ENCODE data around the gene IMPA2.

Gene IMPA2

GRCh38 chr18:12027046-12027445 is 45.7 kb downstream of the IMPA2 start:
- H3K4me1 ChIP-seq (ENCODE audit: insufficient read depth, low read length, poor library complexity, severe bottlenecking): no peaks in the 10 kb centered on the region
- TF ChIP-seq CTCF (conservative IDR thresholded peaks at IDR 0.05; ENCODE audit: low read length): no peak
- no peak for TF ChIP-seq EZH2phosphoT487 (IDR thresholded peaks at IDR 0.05; ENCODE audit: borderline replicate concordance)
- H4K20me1 ChIP-seq (ENCODE audit: insufficient read depth, low read length, poor library complexity, severe bottlenecking): no peaks in the 10 kb centered on the region
- no peaks in the 10 kb centered on the region for H3F3A ChIP-seq (ENCODE audit: low read depth)
- no peak overlapping the region for H3K4me3 ChIP-seq (ENCODE audit: low read length, poor library complexity, severe bottlenecking)
- no peak overlapping the region for H3K9ac ChIP-seq (ENCODE audit: low read depth, low read length, poor library complexity, severe bottlenecking)
- no peaks in the 10 kb centered on the region for H3K27me3 ChIP-seq (ENCODE audit: insufficient read depth, low read length, poor library complexity, severe bottlenecking)
- H3K9me3 ChIP-seq (ENCODE audit: insufficient read depth, low read depth, low read length): no peaks in the 10 kb centered on the region
- H3K9me2 ChIP-seq (replicated peaks; ENCODE audit: low read depth, low read length): no peaks in the 10 kb centered on the region
- H3K79me2 ChIP-seq (ENCODE audit: insufficient read depth, low read length): no peaks in the 10 kb centered on the region
- H3K4me2 ChIP-seq (ENCODE audit: low read depth, low read length, poor library complexity, severe bottlenecking): no peak overlapping the region
- H3K36me3 ChIP-seq (ENCODE audit: insufficient read depth, low read length): no peaks in the 10 kb centered on the region
- no peak overlapping the region for H2AFZ ChIP-seq (ENCODE audit: low read length)

GRCh38 chr18:12027480-12027879 is 46.2 kb downstream of the IMPA2 start:
- Histone ChIP-seq H3K4me3 (ENCODE audit: low read length, poor library complexity, severe bottlenecking) (no peak overlapping the region), H3K36me3 (ENCODE audit: insufficient read depth, low read length) (no peaks in the 10 kb centered on the region), H3K27me3 (ENCODE audit: insufficient read depth, low read length, poor library complexity, severe bottlenecking) (no peaks in the 10 kb centered on the region), H3F3A (ENCODE audit: low read depth) (no peaks in the 10 kb centered on the region), H2AFZ (ENCODE audit: low read length) (no peak overlapping the region), H3K9ac (ENCODE audit: low read depth, low read length, poor library complexity, severe bottlenecking) (no peak overlapping the region), H3K79me2 (ENCODE audit: insufficient read depth, low read length) (no peaks in the 10 kb centered on the region), H3K4me1 (ENCODE audit: insufficient read depth, low read length, poor library complexity, severe bottlenecking) (no peaks in the 10 kb centered on the region), H3K4me2 (ENCODE audit: low read depth, low read length, poor library complexity, severe bottlenecking) (no peak overlapping the region), H3K9me3 (ENCODE audit: insufficient read depth, low read depth, low read length) (no peaks in the 10 kb centered on the region), H3K9me2 (replicated peaks; ENCODE audit: low read depth, low read length) (no peaks in the 10 kb centered on the region), H4K20me1 (ENCODE audit: insufficient read depth, low read length, poor library complexity, severe bottlenecking) (no peaks in the 10 kb centered on the region)
- TF ChIP-seq EZH2phosphoT487 (IDR thresholded peaks at IDR 0.05; ENCODE audit: borderline replicate concordance) (no peak), CTCF (conservative IDR thresholded peaks at IDR 0.05; ENCODE audit: low read length) (no peak)

GRCh38 chr18:12028040-12028628 is 46.8 kb downstream of the IMPA2 start:
- TF ChIP-seq CTCF (conservative IDR thresholded peaks at IDR 0.05; ENCODE audit: low read length): no peak
- TF ChIP-seq EZH2phosphoT487 (IDR thresholded peaks at IDR 0.05; ENCODE audit: borderline replicate concordance): no peak
- H3F3A ChIP-seq (ENCODE audit: low read depth): no peaks in the 10 kb centered on the region
- no peaks in the 10 kb centered on the region for H3K79me2 ChIP-seq (ENCODE audit: insufficient read depth, low read length)
- H3K4me3 ChIP-seq (ENCODE audit: low read length, poor library complexity, severe bottlenecking): no peak overlapping the region
- no peaks in the 10 kb centered on the region for H3K27me3 ChIP-seq (ENCODE audit: insufficient read depth, low read length, poor library complexity, severe bottlenecking)
- no peaks in the 10 kb centered on the region for H3K9me2 ChIP-seq (replicated peaks; ENCODE audit: low read depth, low read length)
- H3K9me3 ChIP-seq (ENCODE audit: insufficient read depth, low read depth, low read length): no peaks in the 10 kb centered on the region
- H2AFZ ChIP-seq (ENCODE audit: low read length): no peak overlapping the region
- no peaks in the 10 kb centered on the region for H3K36me3 ChIP-seq (ENCODE audit: insufficient read depth, low read length)
- no peak overlapping the region for H3K9ac ChIP-seq (ENCODE audit: low read depth, low read length, poor library complexity, severe bottlenecking)
- no peaks in the 10 kb centered on the region for H3K4me1 ChIP-seq (ENCODE audit: insufficient read depth, low read length, poor library complexity, severe bottlenecking)
- no peak overlapping the region for H3K4me2 ChIP-seq (ENCODE audit: low read depth, low read length, poor library complexity, severe bottlenecking)
- H4K20me1 ChIP-seq (ENCODE audit: insufficient read depth, low read length, poor library complexity, severe bottlenecking): no peaks in the 10 kb centered on the region
